ENCODE measurements around the gene SLC25A1. TPM values are rescaled to one million over a fixed set of nuclear protein-coding genes. Genes with fewer than 3 reads are reported as not detected.
"Not testable (repeated sequence)": the region's sequence is repeated elsewhere in the genome, so short reads cannot be mapped to it uniquely, and the experiment has no call there.

The SLC25A1 gene
- total RNA-seq, 4 donors from 2014 or later, result 68.5 to 229 (median 185) TPM

- H3K36me3 ChIP-seq, result no peaks in the 10 kb centered on the region
- H3K4me3 ChIP-seq, result no peak overlapping the region
- H3K4me1 ChIP-seq, result no peaks in the 10 kb centered on the region
- no peak for TF ChIP-seq POLR2A (IDR thresholded peaks at IDR 0.05)
- TF ChIP-seq CTCF (IDR thresholded peaks at IDR 0.05), result no peak
- H3K27ac ChIP-seq, result no peak overlapping the region
- peak in 1 of 3 donors; percentile 14 for DNase-seq
- H3K27me3 ChIP-seq, result no peaks in the 10 kb centered on the region
- no peaks in the 10 kb centered on the region for H3K9me3 ChIP-seq
These were observed 27.8 kb upstream of the SLC25A1 start for GRCh38 chr22:19206287-19206686.

- no peak overlapping the region for H3K27ac ChIP-seq
- TF ChIP-seq CTCF (IDR thresholded peaks at IDR 0.05) (no peak), POLR2A (IDR thresholded peaks at IDR 0.05) (no peak)
- no peaks in the 10 kb centered on the region for H3K36me3 ChIP-seq
- no peaks in the 10 kb centered on the region for H3K27me3 ChIP-seq
- no peaks in the 10 kb centered on the region for H3K4me1 ChIP-seq
- H3K9me3 ChIP-seq, result no peaks in the 10 kb centered on the region
- peak in 1 of 3 donors; percentile 43 for DNase-seq
- H3K4me3 ChIP-seq, result no peak overlapping the region
These were observed 26.1 kb upstream of the SLC25A1 start for GRCh38 chr22:19204640-19205039.

GRCh38 chr22:19203834-19204233, 25.3 kb upstream of the SLC25A1 start:
- TF ChIP-seq POLR2A (IDR thresholded peaks at IDR 0.05) (no peak), CTCF (IDR thresholded peaks at IDR 0.05) (no peak)
- Histone ChIP-seq H3K9me3 (no peaks in the 10 kb centered on the region), H3K36me3 (no peaks in the 10 kb centered on the region), H3K27me3 (no peaks in the 10 kb centered on the region), H3K27ac (no peak overlapping the region), H3K4me3 (no peak overlapping the region), H3K4me1 (no peaks in the 10 kb centered on the region)
- no peak for DNase-seq

GRCh38 chr22:19202799-19203186, 24.3 kb upstream of the SLC25A1 start:
- not testable (repeated sequence) for H3K27ac ChIP-seq, H3K36me3 ChIP-seq, DNase-seq, H3K27me3 ChIP-seq, H3K4me3 ChIP-seq, H3K4me1 ChIP-seq, H3K9me3 ChIP-seq

GRCh38 chr22:19201869-19202798, 23.6 kb upstream of the SLC25A1 start:
- Histone ChIP-seq H3K4me1 (no peaks in the 10 kb centered on the region), H3K27ac (no peak overlapping the region), H3K27me3 (no peaks in the 10 kb centered on the region), H3K4me3 (no peak overlapping the region), H3K9me3 (no peaks in the 10 kb centered on the region), H3K36me3 (no peaks in the 10 kb centered on the region)
- DNase-seq, result peak in 1 of 3 donors; percentile 65
- TF ChIP-seq CTCF (IDR thresholded peaks at IDR 0.05) (no peak), POLR2A (IDR thresholded peaks at IDR 0.05) (no peak)

GRCh38 chr22:19201130-19201868, 22.8 kb upstream of the SLC25A1 start:
- no peaks in the 10 kb centered on the region for H3K9me3 ChIP-seq
- DNase-seq, result no peak
- H3K4me1 ChIP-seq, result no peaks in the 10 kb centered on the region
- no peaks in the 10 kb centered on the region for H3K36me3 ChIP-seq
- no peak overlapping the region for H3K27ac ChIP-seq
- TF ChIP-seq CTCF (IDR thresholded peaks at IDR 0.05), result no peak
- TF ChIP-seq POLR2A (IDR thresholded peaks at IDR 0.05), result no peak
- H3K27me3 ChIP-seq, result no peaks in the 10 kb centered on the region
- H3K4me3 ChIP-seq, result no peak overlapping the region

All from Peyer's patch (tissue), 4 donors.